SK-MEL-5 (cell line): Measurements from ENCODE around the gene SCUBE1. TPM values are rescaled to one million over a fixed set of nuclear protein-coding genes. Genes with fewer than 3 reads are reported as not detected.

ENCODE experiments used
- DNase-seq: peaks from one replicate; pipeline ENCODE4 v3.0.0-alpha.2; 2016; ENCODE audit warnings: low read depth, low spot score
- in situ Hi-C: cut with HindIII; loops from 2 replicates; pipeline ENCODE4 v1.10.0; 2016; ENCODE audit warnings: low sequenced_read_pairs, high pct_unique_total_duplicates, low pct_unique_long_range_greater_than_20kb
- total RNA-seq: library from RNA; depleted of rRNA; stranded (reverse); fragments of >200 nt; shearing (Covaris generic); gene quantifications from 2 replicates; pipeline ENCODE4 v1.2.3, GENCODE V29; 2014; rRNA removed

The SCUBE1 gene
- total RNA-seq, 1 experiment from 2014 or later, result 0.05 TPM

DNA sequence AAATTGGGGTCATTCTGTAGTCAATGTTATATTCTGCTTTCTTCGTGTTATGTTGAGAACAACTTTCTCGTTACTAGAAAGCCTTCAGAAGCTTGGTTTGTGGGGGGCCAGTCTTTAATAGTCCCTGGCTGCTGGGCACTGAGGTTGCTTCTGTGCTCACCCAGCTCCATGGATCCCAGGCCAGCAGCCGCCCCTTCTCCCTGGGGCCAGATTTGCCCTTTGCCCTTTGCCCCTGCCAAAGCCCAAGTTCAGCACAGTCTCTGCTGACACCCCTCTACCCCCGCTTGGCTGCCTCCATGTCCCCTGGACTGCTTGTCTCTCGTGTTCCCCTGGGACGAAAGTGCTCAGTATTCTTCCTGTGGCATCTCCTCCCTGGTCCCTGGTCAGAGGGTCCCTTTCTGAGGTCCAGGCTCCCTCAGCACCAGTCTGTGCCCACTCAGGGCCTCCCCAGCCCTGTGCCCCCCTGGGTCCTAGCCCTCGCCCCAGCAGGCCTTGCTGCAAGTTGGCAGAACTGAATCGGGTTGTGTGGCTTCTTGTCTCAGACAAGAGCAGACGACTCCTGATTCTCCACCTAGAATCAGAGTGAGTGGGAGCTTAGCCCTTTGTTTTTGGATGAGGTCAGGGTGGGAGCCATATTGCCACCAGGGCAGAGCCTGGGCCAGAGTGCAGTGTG lies 185.2 kb downstream of the SCUBE1 start:
- no peak for DNase-seq
- in situ Hi-C loops, result no loop called here

DNA sequence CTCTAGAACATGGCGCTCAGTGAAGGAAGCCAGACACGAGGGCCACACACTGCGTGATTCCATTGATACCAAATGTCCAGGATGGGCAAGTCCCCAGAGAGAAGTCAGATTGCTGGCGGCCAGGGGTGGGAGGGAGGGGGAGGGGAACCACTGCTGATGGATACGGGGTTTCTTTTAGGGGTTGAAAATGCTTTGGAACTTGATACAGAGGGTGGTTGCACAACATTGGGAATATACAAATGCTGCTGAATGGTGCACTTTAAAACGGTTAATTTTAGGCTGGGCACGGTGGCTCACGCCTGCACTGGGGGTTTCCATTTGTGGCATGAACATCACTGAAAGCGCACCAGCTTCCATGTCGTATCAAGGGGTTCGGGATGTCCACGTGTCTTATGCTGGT lies 186.8 kb downstream of the SCUBE1 start:
- in situ Hi-C loops, result no loop called here
- DNase-seq, result no peak

- in situ Hi-C loops, result no loop called here
Measured at GRCh38 chr22:43155789-43156188, 187.4 kb downstream of the SCUBE1 start.

DNA sequence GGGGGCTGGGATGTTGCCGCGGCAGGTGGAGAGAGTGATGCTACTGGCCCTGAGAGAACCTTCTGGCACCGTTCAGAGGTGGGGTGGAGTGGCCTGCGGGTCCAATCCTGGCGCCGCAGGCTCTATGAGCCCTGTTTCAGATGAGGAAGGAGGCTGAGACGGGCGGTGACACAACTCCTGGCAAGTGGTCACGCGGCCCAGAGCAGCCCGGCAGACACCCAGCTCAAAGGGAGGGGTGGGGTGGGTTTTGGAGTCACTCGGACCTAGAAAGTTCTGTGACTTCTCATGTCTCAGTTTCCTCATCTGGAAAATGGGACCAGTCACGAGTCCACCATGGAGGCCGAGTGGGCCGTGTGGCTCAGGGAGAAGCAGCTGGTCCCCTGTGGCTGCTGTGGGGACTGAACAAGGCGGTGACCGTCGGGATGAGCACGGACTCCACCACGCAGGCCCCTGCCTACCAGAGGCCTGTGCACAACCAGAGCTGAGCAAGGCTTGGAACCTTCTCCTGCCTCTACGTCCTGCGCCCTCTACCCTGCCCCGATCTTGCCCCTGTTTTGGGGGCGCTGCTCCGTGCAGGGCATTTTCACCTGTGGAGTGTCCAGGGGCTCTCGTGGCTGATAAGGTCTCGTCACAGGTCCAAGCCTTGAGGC lies 188.2 kb downstream of the SCUBE1 start:
- in situ Hi-C loops, result no loop called here
- DNase-seq, result no peak

More at GRCh38 chr22:43155789-43156188, 187.4 kb downstream of the SCUBE1 start:
- no peak for DNase-seq

DNA sequence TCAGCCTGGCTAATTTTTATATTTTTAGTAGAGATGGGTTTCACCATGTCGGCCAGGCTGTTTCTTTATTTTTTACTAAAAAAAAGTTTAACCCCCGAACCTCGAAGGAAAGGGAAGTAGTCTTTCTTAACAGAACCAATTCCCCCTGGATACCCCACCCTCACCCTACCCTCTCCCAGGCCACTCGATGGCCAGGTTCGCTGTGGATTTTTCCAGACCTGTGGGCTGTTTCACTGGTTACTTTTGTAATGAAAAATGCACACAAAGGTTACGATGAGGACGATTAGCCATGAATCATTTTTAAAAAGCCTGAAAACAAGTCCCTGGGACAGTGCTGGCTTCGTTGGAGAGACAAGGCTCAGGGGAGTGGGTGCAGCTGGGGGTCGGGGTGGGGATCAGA lies 189.3 kb downstream of the SCUBE1 start:
- in situ Hi-C loops, result no loop called here
- DNase-seq, result no peak

DNA sequence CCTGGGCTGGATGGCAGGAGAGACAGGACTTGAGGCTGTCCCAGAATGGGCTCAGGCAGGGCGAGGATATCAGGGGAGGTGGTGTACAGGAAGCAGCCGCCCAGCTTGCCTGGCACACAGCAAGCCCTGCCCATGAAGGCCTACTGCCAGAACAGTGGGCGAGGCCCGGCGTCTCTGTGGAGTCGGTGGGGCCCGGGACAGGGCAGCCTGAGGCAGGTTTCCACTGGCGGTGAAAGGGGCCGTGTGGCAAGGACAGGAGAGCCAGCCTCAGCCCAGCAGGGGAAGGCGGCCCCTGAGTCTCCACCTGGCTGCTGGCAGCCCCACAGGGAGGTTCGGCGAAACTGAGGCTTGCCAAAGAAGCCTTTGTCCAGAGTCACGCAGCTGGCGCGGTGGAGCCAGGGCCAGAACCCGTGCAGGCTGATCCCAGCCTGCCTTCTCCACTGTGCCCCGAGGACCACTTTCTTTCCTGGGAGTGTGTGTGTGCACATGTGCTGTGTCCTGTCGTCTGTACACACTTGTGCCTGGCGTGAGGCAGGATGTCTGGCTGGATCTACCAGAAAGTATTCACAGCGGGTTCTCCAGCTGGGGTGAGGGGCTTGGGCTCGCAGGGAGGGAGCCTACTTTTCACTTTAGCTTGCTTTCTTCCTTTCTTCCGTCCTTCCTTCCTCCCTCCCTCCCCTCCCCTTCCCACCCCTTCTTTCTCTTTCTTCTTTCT lies 190.7 kb downstream of the SCUBE1 start:
- in situ Hi-C loops, result no loop called here
- DNase-seq, result peak; percentile 74

DNA sequence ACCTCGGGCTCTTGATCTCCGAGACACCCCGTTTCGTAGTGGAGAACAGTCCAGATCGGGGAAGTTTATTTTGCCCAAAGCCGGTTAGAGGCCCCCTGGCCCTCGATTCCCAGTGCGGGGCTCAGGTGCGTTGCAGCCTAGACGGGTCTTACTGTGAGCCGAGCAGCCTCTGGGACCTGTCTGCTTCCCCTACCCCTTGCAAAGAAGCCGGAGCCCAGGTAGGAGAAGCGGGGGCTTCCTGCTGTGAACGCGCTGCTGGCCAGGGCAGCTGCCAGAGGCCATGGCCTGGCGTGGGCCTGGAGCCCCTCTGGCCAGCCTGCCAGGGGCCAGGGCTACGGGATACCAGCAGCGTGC lies 191.2 kb downstream of the SCUBE1 start:
- in situ Hi-C loops, result no loop called here

DNA sequence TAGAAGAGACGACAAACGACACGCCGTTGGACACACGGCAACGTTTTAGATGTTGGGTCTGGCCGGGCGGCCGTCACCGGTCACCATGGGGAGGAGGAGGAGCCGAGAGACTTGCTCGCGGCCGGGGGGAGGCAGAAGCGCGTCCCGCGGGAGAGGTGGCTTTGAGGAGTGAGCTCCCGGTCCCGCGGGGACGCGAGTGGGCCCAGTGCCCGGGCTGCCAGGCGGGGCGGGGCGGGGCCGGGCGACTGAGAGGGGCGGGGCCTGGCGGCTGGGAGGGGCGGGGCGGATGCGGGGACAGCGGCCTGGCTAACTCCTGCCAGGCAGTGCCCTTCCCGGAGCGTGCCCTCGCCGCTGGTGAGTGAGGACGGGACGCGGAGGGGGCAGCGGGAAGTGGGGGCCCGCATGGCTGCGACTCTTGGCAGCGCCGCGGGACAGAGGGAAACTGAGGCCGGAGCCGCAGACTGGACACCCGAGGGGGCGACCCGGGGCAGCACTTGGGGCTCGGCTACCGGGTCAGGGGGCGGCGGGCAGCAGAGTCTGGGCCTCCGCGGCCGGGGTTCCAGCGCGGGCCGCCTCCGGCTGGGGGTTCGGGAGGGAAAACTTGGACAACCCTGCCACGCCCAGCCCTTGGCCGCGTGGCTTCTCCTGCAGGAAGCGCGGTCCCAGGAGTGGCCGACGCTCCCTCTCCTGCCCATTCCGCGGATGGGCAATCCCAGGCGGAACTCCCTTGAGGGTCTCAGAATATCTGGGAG lies 191.7 kb downstream of the SCUBE1 start, which contains the start of gene TSPO:
Gene TSPO (plus strand): TSS at position 309 of the 752 bp plus-strand sequence. CDS start 7,680 bp downstream, outside the sequence.
- in situ Hi-C loops, result no loop called here
- peak; percentile 54 for DNase-seq

More for the DNA sequence above, 191.2 kb downstream of the SCUBE1 start:
- no peak for DNase-seq

- DNase-seq, result no peak
- in situ Hi-C loops, result no loop called here
Measured at GRCh38 chr22:43150731-43151206, 192.4 kb downstream of the SCUBE1 start.

DNA sequence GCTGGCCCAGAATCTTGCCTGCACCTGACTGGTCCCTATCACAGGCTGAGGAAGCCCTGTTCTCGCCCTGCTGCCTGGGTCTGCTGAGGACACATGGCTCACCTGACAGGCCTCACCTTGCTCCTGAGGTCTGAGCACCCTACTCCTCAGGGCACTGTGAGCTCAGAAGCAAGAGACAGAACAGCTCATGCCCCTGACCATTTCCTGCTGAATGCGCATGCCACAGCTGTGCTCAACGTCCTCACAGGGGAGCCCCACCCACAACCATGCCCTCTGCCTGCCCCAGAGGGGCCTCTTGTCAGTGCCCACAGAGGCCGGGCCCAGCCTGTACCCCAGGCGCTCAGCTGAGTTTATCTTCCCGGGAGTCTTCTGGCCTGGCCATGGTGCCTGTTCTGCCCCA lies 194.6 kb downstream of the SCUBE1 start:
- no peak for DNase-seq
- in situ Hi-C loops, result no loop called here

- DNase-seq, result no peak
- in situ Hi-C loops, result no loop called here
Measured at GRCh38 chr22:43147821-43148220, 195.4 kb downstream of the SCUBE1 start.

Other genes with a start within 250 kb of the SCUBE1 start
- gene BIK, start 232.6 kb downstream of the SCUBE1 start, total RNA-seq, result 8.0 and 9.2 TPM in 2 replicates
- gene MCAT, start 200.0 kb downstream of the SCUBE1 start, total RNA-seq, result 14.7 and 17.3 TPM in 2 replicates
- gene TSPO, start 191.8 kb downstream of the SCUBE1 start, total RNA-seq, result 227 and 244 TPM in 2 replicates
- 68.9 and 79.4 TPM in 2 replicates for gene TTLL12, start 156.2 kb downstream of the SCUBE1 start, total RNA-seq
- gene MPPED1, start 68.6 kb upstream of the SCUBE1 start, total RNA-seq, result 0.03 and 0.08 TPM in 2 replicates